GM23248 (cell line): Measurements from ENCODE around the gene DLG1. TPM values are rescaled to one million over a fixed set of nuclear protein-coding genes. Genes with fewer than 3 reads are reported as not detected.
A peak's percentile ranks its signal among the peaks of the same experiment; 100 is the strongest.

ENCODE experiments used
- DNase-seq: peaks from one replicate; pipeline ENCODE4 v3.0.0-alpha.2; 2015
- H2AFZ ChIP-seq: fragments of 200-600 bp; sonication (generic); 2 replicates; pipeline ENCODE4 v1.6.1; 2016; ENCODE audit warnings: antibody characterized with exemption
- H3F3A ChIP-seq: fragments of 200-600 bp; sonication (generic); 2 replicates; pipeline ENCODE4 v1.6.1; 2016; ENCODE audit warnings: mild to moderate bottlenecking, antibody characterized with exemption, mixed run types; ENCODE audit not compliant: insufficient read depth
- H3K27ac ChIP-seq: fragments of 200-600 bp; sonication (generic); 2 replicates; pipeline ENCODE4 v1.5.1; 2016; ENCODE audit warnings: mild to moderate bottlenecking
- H3K27me3 ChIP-seq: fragments of 200-600 bp; sonication (generic); replicated peaks from 2 replicates; pipeline ENCODE4 v1.6.1; 2016; ENCODE audit warnings: mild to moderate bottlenecking; ENCODE audit not compliant: insufficient read depth
- H3K36me3 ChIP-seq: fragments of 200-600 bp; sonication (generic); 2 replicates; pipeline ENCODE4 v1.6.1; 2016; ENCODE audit warnings: low read depth, mild to moderate bottlenecking
- H3K4me1 ChIP-seq: fragments of 200-600 bp; sonication (generic); 2 replicates; pipeline ENCODE4 v1.6.1; 2016; ENCODE audit warnings: mild to moderate bottlenecking; ENCODE audit not compliant: insufficient read depth
- H3K4me2 ChIP-seq: fragments of 200-600 bp; sonication (generic); one replicate; pipeline ENCODE4 v1.6.1; 2016; ENCODE audit warnings: mild to moderate bottlenecking; ENCODE audit not compliant: unreplicated experiment
- H3K4me3 ChIP-seq: fragments of 200-600 bp; sonication (generic); 2 replicates; pipeline ENCODE4 v1.5.1; 2016; ENCODE audit warnings: mild to moderate bottlenecking
- H3K79me2 ChIP-seq: fragments of 200-600 bp; sonication (generic); 2 replicates; pipeline ENCODE4 v1.6.1; 2016; ENCODE audit warnings: mild to moderate bottlenecking; ENCODE audit not compliant: insufficient read depth
- H3K9ac ChIP-seq: fragments of 200-600 bp; sonication (generic); 2 replicates; pipeline ENCODE4 v1.6.1; 2016; ENCODE audit warnings: mild to moderate bottlenecking
- H3K9me2 ChIP-seq: fragments of 200-600 bp; sonication (generic); 2 replicates; pipeline ENCODE4 v1.6.1; 2016; ENCODE audit warnings: mixed run types, mild to moderate bottlenecking, moderate library complexity; ENCODE audit not compliant: insufficient read depth
- H3K9me3 ChIP-seq: fragments of 200-600 bp; sonication (generic); one replicate; pipeline ENCODE4 v1.6.1; 2017; ENCODE audit warnings: low read depth
- H4K20me1 ChIP-seq: fragments of 200-600 bp; sonication (generic); 2 replicates; pipeline ENCODE4 v1.6.0; 2016; ENCODE audit not compliant: insufficient read depth
- EZH2 ChIP-seq: fragments of 200-600 bp; sonication (generic); IDR thresholded peaks from 2 replicates; pipeline ENCODE4 v1.6.1; 2018; ENCODE audit warnings: antibody characterized with exemption, mild to moderate bottlenecking; ENCODE audit not compliant: insufficient read depth, poor library complexity, severe bottlenecking
- EZH2phosphoT487 ChIP-seq: fragments of 200-600 bp; sonication (generic); IDR thresholded peaks from 2 replicates; pipeline ENCODE4 v1.6.1; 2018; ENCODE audit warnings: antibody characterized with exemption, moderate library complexity, mild to moderate bottlenecking, low read depth; ENCODE audit not compliant: insufficient read depth
- WGBS, 2 experiments: methylation state at CpG; one replicate each; pipeline ENCODE4 v1.1.6; 2015 to 2017; ENCODE audit warnings: low lambda C conversion rate in 2 of 2, low coverage in 1 of 2; ENCODE audit errors: missing lambda C conversion rate in 2 of 2; 5-methylcytosine and 5-hydroxymethylcytosine counted together
- in situ Hi-C: fragments of 300-500 bp; cut with MboI; formaldehyde crosslinking; loops from 2 replicates; pipeline ENCODE4 v1.15.0; 2020
- polyA plus RNA-seq: library from polyadenylated mRNA; unstranded; fragments of >200 nt; fragmentation: Nextera tagmentation; extraction: Ambion mirVana; gene quantifications from 2 replicates; pipeline ENCODE4 v1.2.1, GENCODE V29; 2016
- total RNA-seq: library from RNA; depleted of rRNA; stranded (reverse); fragments of >200 nt; shearing (Covaris generic); gene quantifications from 2 replicates; pipeline ENCODE4 v1.2.3, GENCODE V29; 2014

The DLG1 gene
- total and polyA plus RNA-seq, 2 experiments from 2014 or later: 23.2 to 45.9 TPM

DNA sequence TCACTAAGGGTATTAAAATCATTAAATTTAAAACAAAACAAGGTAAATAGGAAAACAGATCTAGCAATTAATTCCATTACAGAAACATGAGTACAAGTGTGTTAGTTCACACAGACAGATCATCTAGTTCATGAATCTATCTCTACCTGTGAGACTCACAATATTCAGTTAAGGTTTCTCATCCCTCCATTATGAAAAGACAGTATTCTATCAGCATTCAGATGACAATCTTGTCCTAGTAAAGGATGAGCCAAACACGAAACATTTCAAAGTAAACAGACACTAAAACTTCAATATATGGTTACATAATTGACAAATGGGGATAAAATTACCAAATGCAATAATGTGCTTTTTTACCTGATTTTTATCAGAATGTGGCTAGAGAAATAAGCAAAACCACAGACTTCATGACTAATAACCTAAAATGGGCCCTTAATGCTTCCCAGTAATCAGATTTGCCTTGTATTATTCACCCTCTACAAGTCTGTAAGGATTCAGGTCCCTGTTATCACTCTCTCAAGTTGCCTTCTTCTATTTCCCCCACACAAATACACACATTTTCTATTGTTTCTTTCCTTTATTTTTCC, 126.8 kb downstream of the DLG1 start:
- no peak for TF ChIP-seq EZH2phosphoT487
- no peak for TF ChIP-seq EZH2
- Histone ChIP-seq H3K4me3 (no peak overlapping the region), H3K9me3 (no peaks in the 10 kb centered on the region), H3K4me1 (peaks cover 9% of the 10 kb centered on the region), H3K9ac (no peak overlapping the region), H3K9me2 (no peaks in the 10 kb centered on the region), H3K4me2 (no peak overlapping the region), H3F3A (peaks cover 5% of the 10 kb centered on the region; the same call in 1 of the 2 replicates), H2AFZ (no peak overlapping the region), H4K20me1 (no peaks in the 10 kb centered on the region), H3K27ac (no peak overlapping the region), H3K36me3 (no peaks in the 10 kb centered on the region), H3K79me2 (peaks cover 60% of the 10 kb centered on the region), H3K27me3 (no peaks in the 10 kb centered on the region)
- in situ Hi-C loops: no loop called here
- 78 to 93% methylated on average over 1 of the region's 1 CpG for WGBS, 2 experiments
- peak; percentile 49 for DNase-seq

DNA sequence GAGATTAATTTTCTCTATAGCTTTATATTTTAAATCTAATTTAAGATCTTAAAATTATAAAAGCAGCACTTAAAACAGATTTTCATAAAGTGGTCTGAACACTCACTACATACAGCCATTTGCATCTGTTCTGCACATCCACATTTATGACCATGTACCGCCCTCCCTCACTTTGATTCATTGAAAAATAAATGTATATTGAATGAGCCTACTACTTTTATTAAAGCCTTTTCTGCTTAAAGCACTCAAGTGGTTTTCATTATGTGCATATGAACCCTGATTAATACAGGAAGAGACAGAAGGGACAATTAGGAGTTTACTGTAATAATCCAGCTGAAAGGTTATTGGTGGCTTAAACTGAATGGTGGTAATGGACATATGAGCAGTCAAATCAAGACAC, 129.4 kb downstream of the DLG1 start:
- WGBS, 2 experiments: 78 to 81% methylated on average over 1 of the region's 1 CpG
- H3K4me2 ChIP-seq: no peak overlapping the region
- TF ChIP-seq EZH2phosphoT487 (no peak), EZH2 (no peak)
- H3K9ac ChIP-seq: no peak overlapping the region; the same call in 1 of the 2 replicates
- in situ Hi-C loops: no loop called here
- no peaks in the 10 kb centered on the region for H3K36me3 ChIP-seq
- H3K27ac ChIP-seq: peak overlapping the region; percentile 0; the same call in 1 of the 2 replicates
- H3K27me3 ChIP-seq: no peaks in the 10 kb centered on the region
- no peak overlapping the region for H2AFZ ChIP-seq
- DNase-seq: no peak
- no peaks in the 10 kb centered on the region for H3K9me3 ChIP-seq
- no peak overlapping the region for H3K4me3 ChIP-seq
- peaks cover 5% of the 10 kb centered on the region; the same call in 1 of the 2 replicates for H3F3A ChIP-seq
- no peaks in the 10 kb centered on the region for H4K20me1 ChIP-seq
- H3K4me1 ChIP-seq: peaks cover 9% of the 10 kb centered on the region
- peaks cover 62% of the 10 kb centered on the region for H3K79me2 ChIP-seq
- no peaks in the 10 kb centered on the region for H3K9me2 ChIP-seq

GRCh38 chr3:197168606-197169005, 129.8 kb downstream of the DLG1 start:
- H4K20me1 ChIP-seq: no peaks in the 10 kb centered on the region
- H3K4me2 ChIP-seq: no peak overlapping the region
- no peak overlapping the region for H3K9ac ChIP-seq
- H3K4me1 ChIP-seq: peaks cover 9% of the 10 kb centered on the region
- 28 to 33% methylated on average over 2 of the region's 2 CpGs for WGBS, 2 experiments
- in situ Hi-C loops: no loop called here
- no peak overlapping the region for H3K4me3 ChIP-seq
- H2AFZ ChIP-seq: no peak overlapping the region
- no peaks in the 10 kb centered on the region for H3K9me3 ChIP-seq
- H3K9me2 ChIP-seq: no peaks in the 10 kb centered on the region
- peak overlapping the region; percentile 0; the same call in 1 of the 2 replicates for H3K27ac ChIP-seq
- H3F3A ChIP-seq: peaks cover 5% of the 10 kb centered on the region; the same call in 1 of the 2 replicates
- H3K36me3 ChIP-seq: no peaks in the 10 kb centered on the region
- no peaks in the 10 kb centered on the region for H3K27me3 ChIP-seq
- no peak for TF ChIP-seq EZH2phosphoT487
- TF ChIP-seq EZH2: no peak
- DNase-seq: peak; percentile 85
- peaks cover 59% of the 10 kb centered on the region for H3K79me2 ChIP-seq

DNA sequence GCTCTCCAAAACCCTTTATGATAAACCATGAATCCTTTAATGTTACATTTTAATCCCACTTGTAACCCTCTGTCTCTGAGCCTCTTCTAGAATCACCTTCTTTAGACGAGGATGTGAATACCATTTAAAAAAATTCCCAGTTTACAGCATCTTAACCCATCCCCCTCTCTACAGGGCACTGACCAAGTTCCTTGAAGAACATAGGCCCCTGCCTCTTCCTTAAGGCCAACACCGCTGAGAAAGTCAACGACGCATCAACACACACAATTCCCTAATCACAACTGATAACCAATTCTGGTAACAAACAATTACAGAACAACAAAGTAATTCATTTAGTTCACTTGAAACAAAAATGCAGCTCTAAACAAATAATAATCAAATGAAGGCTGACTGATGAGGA, 130.3 kb downstream of the DLG1 start:
- 88 to 89% methylated on average over 4 of the region's 4 CpGs for WGBS, 2 experiments
- H3K4me1 ChIP-seq: peaks cover 9% of the 10 kb centered on the region
- no peak overlapping the region for H3K4me3 ChIP-seq
- no peaks in the 10 kb centered on the region for H4K20me1 ChIP-seq
- no peaks in the 10 kb centered on the region for H3K9me2 ChIP-seq
- no peak for DNase-seq
- H3K9me3 ChIP-seq: no peaks in the 10 kb centered on the region
- TF ChIP-seq EZH2 (no peak), EZH2phosphoT487 (no peak)
- no peak overlapping the region for H2AFZ ChIP-seq
- H3K79me2 ChIP-seq: peaks cover 58% of the 10 kb centered on the region
- H3K4me2 ChIP-seq: no peak overlapping the region
- in situ Hi-C loops: no loop called here
- H3K9ac ChIP-seq: no peak overlapping the region
- 0 out of 2 replicates have a peak overlapping the region, but pooled peaks have one; percentile 0 for H3K27ac ChIP-seq
- no peaks in the 10 kb centered on the region for H3K27me3 ChIP-seq
- H3K36me3 ChIP-seq: no peaks in the 10 kb centered on the region
- H3F3A ChIP-seq: peaks cover 5% of the 10 kb centered on the region; the same call in 1 of the 2 replicates
